ENCODE results near the gene KRCC1. TPM values are rescaled to one million over a fixed set of nuclear protein-coding genes. Genes with fewer than 3 reads are reported as not detected.
"Not testable (repeated sequence)": the region's sequence is repeated elsewhere in the genome, so short reads cannot be mapped to it uniquely, and the experiment has no call there.

KRCC1 gene
- total and polyA plus RNA-seq, 12 donors: 18.5 to 27.0 (median 22.0) TPM

DNA sequence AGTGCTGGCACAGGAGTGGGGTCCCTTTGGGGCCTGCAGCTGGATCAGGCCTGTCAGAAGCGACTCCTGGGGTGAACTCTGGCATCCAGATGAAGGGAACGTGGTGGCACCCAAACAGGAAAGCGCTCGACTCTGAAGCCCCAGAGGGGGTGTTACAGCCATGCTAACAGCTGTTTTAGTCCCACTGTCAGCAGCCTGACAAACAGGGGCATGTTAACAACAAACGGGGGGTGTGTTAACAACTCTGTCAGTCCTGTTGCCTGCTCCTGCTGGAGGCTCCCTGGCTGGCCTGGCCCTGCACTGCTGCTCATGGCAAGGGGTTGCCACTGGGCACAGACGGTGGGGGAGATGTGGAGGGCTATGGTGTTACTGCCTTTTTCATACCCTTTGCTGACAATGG is 36.7 kb downstream of the KRCC1 start:
- TF ChIP-seq, protein P1, sequence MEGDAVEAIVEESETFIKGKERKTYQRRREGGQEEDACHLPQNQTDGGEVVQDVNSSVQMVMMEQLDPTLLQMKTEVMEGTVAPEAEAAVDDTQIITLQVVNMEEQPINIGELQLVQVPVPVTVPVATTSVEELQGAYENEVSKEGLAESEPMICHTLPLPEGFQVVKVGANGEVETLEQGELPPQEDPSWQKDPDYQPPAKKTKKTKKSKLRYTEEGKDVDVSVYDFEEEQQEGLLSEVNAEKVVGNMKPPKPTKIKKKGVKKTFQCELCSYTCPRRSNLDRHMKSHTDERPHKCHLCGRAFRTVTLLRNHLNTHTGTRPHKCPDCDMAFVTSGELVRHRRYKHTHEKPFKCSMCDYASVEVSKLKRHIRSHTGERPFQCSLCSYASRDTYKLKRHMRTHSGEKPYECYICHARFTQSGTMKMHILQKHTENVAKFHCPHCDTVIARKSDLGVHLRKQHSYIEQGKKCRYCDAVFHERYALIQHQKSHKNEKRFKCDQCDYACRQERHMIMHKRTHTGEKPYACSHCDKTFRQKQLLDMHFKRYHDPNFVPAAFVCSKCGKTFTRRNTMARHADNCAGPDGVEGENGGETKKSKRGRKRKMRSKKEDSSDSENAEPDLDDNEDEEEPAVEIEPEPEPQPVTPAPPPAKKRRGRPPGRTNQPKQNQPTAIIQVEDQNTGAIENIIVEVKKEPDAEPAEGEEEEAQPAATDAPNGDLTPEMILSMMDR (IDR thresholded peaks at IDR 0.05): no peak
- ATAC-seq (no peak), DNase-seq (no peak)
- Histone ChIP-seq H3K9me3 (no peaks in the 10 kb centered on the region), H3K27me3 (no peaks in the 10 kb centered on the region), H3K4me1 (peaks cover 0 to 13% (median 0%) of the 10 kb centered on the region in 9 donors), H3K36me3 (no peaks in the 10 kb centered on the region), H3K27ac (no peak overlapping the region), H3K4me3 (no peak overlapping the region)
- intact Hi-C loops (cut with DNase I): no loop called here
- WGBS, 2 donors: 86 to 87% methylated on average over 6 of the region's 6 CpGs

DNA sequence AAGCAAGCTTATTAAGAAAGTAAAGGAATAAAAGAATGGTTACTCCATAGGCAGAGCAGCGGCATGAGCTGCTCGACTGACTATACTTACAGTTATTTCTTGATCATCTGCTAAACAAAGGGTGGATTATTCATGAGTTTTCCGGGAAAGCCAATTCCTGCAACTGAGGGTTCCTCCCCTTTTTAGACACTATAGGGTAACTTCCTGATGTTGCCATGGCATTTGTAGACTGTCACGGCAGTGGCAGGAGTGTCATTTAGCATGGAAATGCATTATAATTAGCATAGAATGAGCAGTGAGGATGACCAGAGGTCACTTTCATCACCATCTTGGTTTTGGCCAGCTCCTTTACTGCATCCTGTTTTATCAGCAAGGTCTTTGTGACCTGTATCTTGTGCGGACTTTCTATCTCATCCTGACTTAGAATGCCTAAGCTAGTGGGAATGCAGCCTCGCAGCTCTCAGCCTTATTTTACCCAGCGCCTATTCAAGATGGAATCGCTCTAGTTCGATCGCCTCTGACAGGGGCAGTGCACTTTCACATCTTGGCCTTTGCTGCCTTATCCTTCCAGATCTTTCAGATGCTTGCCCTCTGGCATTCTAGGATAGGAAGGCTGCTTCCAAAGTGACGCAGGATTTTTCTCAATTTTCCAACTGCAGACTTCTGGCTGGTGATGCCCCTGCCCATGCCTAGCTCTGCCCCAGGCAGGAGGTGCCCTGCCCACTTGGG is 37.3 kb downstream of the KRCC1 start:
- WGBS, 2 donors: 82 to 84% methylated on average over 11 of the region's 11 CpGs
- DNase-seq; intact Hi-C loops (cut with DNase I): not testable (repeated sequence)

DNA sequence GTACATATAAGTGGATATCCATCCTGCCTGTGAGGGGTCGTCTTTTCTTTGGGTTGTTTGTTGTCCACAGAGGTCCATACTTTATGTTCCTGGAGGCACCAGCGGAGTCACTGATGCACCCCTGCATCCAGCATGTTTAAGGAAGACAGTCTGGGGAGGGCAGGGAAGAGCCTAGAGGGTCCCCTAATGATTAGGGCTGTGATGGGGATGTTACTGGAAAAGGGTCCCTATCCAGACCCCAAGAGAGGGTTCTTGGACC is 37.9 kb downstream of the KRCC1 start:
- H3K27me3 ChIP-seq; intact Hi-C loops (cut with DNase I); H3K36me3 ChIP-seq; H3K9me3 ChIP-seq; ATAC-seq; DNase-seq: not testable (repeated sequence)
- Histone ChIP-seq H3K27ac (peak overlapping the region in 1 of 10 donors; percentile 92), H3K4me3 (peak overlapping the region in 1 of 10 donors; percentile 86), H3K4me1 (peaks cover 0 to 13% (median 0%) of the 10 kb centered on the region in 9 donors)
- WGBS, 2 donors: 88 to 92% methylated on average over 2 of the region's 2 CpGs

More for the DNA sequence above, 37.3 kb downstream of the KRCC1 start:
- H3K4me3 ChIP-seq, H3K27ac ChIP-seq, H3K36me3 ChIP-seq, ATAC-seq, H3K9me3 ChIP-seq, H3K27me3 ChIP-seq: not testable (repeated sequence)
- peaks cover 0 to 13% (median 0%) of the 10 kb centered on the region in 9 donors for H3K4me1 ChIP-seq

DNA sequence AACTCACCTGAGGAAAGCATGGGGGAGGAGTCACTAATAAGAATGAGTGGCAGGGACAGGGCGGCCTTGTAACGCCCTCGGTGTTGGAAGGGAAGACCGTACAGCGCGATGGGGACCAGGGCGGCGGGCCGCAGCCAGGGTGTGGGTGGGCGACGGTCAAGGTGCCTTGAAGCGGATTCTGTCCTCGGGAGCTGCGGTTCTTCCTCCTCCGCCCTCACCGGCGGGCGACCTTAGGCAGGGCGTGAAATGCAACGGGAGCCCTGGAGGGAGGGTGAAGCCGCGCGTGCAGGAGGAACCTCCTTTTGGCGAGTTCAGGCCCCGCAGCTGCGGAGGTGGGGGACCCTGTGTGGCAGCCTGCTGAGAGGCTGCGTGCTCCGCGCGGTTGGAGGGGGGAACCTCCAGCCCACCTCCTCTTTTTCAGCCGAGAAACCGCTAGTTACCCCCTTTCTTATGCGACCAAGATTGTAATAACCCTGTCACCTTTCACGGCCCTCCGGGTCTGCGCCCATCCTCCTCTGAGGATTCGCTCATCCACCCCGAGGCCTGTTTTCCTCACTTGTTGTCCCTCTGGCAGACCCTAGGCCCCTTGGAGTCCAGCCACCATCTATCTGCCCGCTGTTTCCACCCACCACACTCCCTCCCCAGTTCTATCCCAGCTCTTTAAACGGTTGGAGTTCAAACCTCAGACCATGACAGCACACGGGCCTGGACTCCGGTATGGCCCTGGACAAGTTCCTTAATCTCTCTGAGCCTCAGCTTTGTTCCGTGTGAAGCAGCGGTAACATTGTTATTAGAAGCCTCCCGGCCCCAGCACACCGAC is 38.4 kb downstream of the KRCC1 start:
- peaks cover 0 to 13% (median 0%) of the 10 kb centered on the region in 9 donors for H3K4me1 ChIP-seq
- intact Hi-C loops (cut with DNase I): no loop called here
- 27% methylated on average over 45 to 46 of the region's 46 CpGs for WGBS, 2 donors
- TF ChIP-seq, protein P1 (IDR thresholded peaks at IDR 0.05): no peak
- DNase-seq (peak in 1 of 2 donors; percentile 42), ATAC-seq (peak; percentile 34 to 83 (median 73))
- peak overlapping the region in 4 of 10 donors; percentile 51 to 92 (median 74) for H3K27ac ChIP-seq
- no peaks in the 10 kb centered on the region for H3K36me3 ChIP-seq
- no peaks in the 10 kb centered on the region for H3K9me3 ChIP-seq
- H3K27me3 ChIP-seq: no peaks in the 10 kb centered on the region
- peak overlapping the region; percentile 12 to 86 (median 64) for H3K4me3 ChIP-seq

DNA sequence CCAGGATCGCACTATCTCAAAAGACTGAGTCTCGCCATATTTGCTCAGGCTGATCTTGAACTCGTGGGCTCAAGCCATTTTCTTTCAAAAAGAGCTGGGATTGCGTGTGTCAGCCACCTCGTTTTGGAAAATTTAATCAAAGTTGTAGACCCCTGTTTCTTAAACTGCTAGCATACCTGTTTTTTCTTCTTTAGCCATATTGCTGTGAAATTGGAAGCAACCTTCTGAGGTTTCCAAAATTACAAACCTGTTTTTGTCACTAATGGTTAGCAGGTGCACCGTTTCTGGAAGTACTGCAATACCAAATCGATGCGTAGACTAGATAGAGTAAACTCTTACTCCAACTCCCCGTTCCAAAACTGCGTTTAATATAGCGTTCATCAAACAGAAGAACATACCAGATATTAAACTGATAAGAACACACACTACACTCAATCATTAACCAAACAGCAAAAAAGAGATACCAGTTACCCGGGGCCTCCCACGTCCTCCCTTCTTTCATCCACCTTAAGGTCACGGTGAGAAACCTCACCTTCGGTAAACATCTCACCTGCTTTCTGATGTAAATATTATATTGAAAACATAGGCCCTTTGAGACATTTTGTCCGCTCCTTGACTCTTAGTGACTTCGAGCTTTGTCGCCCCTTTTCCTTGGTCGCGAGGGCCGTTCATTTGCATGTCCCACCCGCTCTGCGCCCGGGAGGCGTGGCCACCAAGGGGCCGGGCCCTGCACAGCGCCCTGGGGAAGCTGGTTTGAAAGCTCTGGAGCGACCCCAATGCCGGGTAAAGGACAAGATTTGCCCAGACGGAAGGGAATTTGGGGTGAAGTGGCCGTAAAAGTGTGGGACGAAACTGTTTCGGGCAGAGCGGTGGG is 39.3 kb downstream of the KRCC1 start, which contains the start of gene RNU2-63P:
Gene RNU2-63P (minus strand): TSS at position 462 of the 874 bp plus-strand sequence.
- WGBS, 2 donors: 10 to 11% methylated on average over 34 of the region's 34 CpGs
- ATAC-seq (peak; percentile 92 to 96 (median 96)), DNase-seq (peak; percentile 59 to 66)

More for the DNA sequence above, 39.3 kb downstream of the KRCC1 start, which contains the start of gene RNU2-63P:
- TF ChIP-seq, protein P1 (IDR thresholded peaks at IDR 0.05): no peak
- H3K27me3 ChIP-seq: no peaks in the 10 kb centered on the region
- peak within 1 kb of the TSS in 5 of 10 donors; percentile 50 to 92 (median 70) for H3K27ac ChIP-seq
- H3K36me3 ChIP-seq: no peaks in the 10 kb centered on the region
- H3K4me3 ChIP-seq: peak within 1 kb of the TSS; percentile 12 to 86 (median 64)
- H3K4me1 ChIP-seq: peaks cover 0 to 13% (median 0%) of the 10 kb centered on the region in 9 donors
- H3K9me3 ChIP-seq: no peaks in the 10 kb centered on the region
- intact Hi-C loops (cut with DNase I): no loop called here
